Gastrocnemius medialis (tissue), 4 donors: ENCODE data around the gene CIZ1. TPM values are rescaled to one million over a fixed set of nuclear protein-coding genes. Genes with fewer than 3 reads are reported as not detected.

ENCODE experiments used
- ATAC-seq, 2 donors: fragments of 150-250 bp; one replicate each; pipeline ENCODE4 v1.9.1; 2016
- DNase-seq, 2 donors: peaks; one replicate each; pipeline ENCODE4 v3.0.0-alpha.2; 2019
- H3K27ac ChIP-seq, 4 donors: fragments of 200-600 bp; sonication (generic); 1 replicate in 1 of 4; 2 replicates in 3 of 4; pipeline ENCODE4 v1.5.1; 2016 to 2018; ENCODE audit warnings: mild to moderate bottlenecking in 2 of 4, moderate library complexity in 1 of 4
- H3K27me3 ChIP-seq, 3 donors: fragments of 200-600 bp; sonication (generic) in 2 of 3; 1 replicate in 1 of 3; 2 replicates in 2 of 3; pipeline versions ENCODE4 v1.5.1 to v1.6.0; 2016 to 2019; ENCODE audit warnings: mild to moderate bottlenecking in 1 of 3, moderate library complexity in 1 of 3
- H3K36me3 ChIP-seq, 2 donors: fragments of 200-600 bp; sonication (generic) in 1 of 2; one replicate each; pipeline ENCODE4 v1.5.1; 2017 to 2018
- H3K4me1 ChIP-seq, 2 donors: fragments of 200-600 bp; sonication (generic) in 1 of 2; one replicate each; pipeline ENCODE4 v1.5.1; 2016 to 2017; ENCODE audit warnings: mild to moderate bottlenecking in 2 of 2
- H3K4me3 ChIP-seq, 4 donors: fragments of 200-600 bp; sonication (generic) in 3 of 4; 1 replicate in 1 of 4; 2 replicates in 3 of 4; pipeline ENCODE4 v1.5.1; 2016 to 2019; ENCODE audit warnings: mild to moderate bottlenecking in 2 of 4
- H3K9me3 ChIP-seq, 3 donors: fragments of 200-600 bp; sonication (generic) in 2 of 3; 1 replicate in 1 of 3; 2 replicates in 2 of 3; pipeline ENCODE4 v1.5.1; 2016 to 2019
- CTCF ChIP-seq, 5 experiments: fragments of 450-650 bp in 3 of 5; fragments of 200-600 bp in 2 of 5; sonication (generic) in 2 of 5; IDR thresholded peaks in 4 of 5; conservative IDR thresholded peaks in 1 of 5; 1 replicate in 4 of 5; 2 replicates in 1 of 5; pipeline ENCODE4 v1.5.1; 2016 to 2019; ENCODE audit warnings: antibody characterized with exemption in 5 of 5, mild to moderate bottlenecking in 3 of 5, moderate library complexity in 3 of 5
- POLR2A ChIP-seq, 2 donors: fragments of 450-650 bp; IDR thresholded peaks; one replicate each; pipeline ENCODE4 v1.6.1; 2017; ENCODE audit warnings: antibody characterized with exemption in 2 of 2, mild to moderate bottlenecking in 2 of 2, moderate library complexity in 2 of 2
- in situ Hi-C, 4 donors: fragments of 200-750 bp; cut with MboI; loops; one replicate each; pipeline versions ENCODE4 v1.15.0 to v1.8.0; 2017; ENCODE audit warnings: low sequenced_read_pairs in 4 of 4
- intact Hi-C: fragments of 100-400 bp; cut with DNase I; formaldehyde crosslinking; loops from one replicate; pipeline ENCODE4 v1.15.1; 2023; ENCODE audit warnings: low total_unique reads
- total RNA-seq, 4 donors: library from RNA; depleted of rRNA; stranded (reverse); fragments of >200 nt; gene quantifications; one replicate each; pipeline versions ENCODE4 v1.1.0 to v1.2.3, GENCODE V29; 2016

CIZ1 gene
- total RNA-seq, 4 donors from 2014 or later, result 47.8 to 61.3 (median 53.0) TPM

DNA sequence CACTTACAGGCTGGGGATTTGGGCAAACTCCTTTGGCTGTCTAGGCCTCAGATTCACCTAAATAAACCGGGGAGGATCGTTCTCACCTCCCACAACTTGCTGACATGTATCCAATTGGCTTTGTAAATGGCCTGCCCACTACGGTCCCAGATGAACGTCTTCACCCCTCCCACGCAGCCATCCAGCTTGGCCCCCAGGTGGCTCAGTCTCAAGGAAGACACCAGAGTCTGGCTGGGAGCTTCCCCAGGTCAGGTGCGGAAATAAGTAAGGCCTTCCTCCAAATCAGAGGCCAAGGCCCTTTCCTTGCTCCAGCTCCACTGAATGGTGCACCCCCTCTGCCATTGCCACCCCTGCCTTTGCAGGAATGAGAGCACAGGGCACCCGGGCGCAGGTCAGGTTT lies 11.4 kb downstream of the CIZ1 start:
- in situ Hi-C loops (loop anchor here in 1 of 4 donors (25.0 kb wide), 1 partner anchor 157 kb away; the partner anchor contains the start of gene SLC27A4), intact Hi-C loops (no loop called here)

DNA sequence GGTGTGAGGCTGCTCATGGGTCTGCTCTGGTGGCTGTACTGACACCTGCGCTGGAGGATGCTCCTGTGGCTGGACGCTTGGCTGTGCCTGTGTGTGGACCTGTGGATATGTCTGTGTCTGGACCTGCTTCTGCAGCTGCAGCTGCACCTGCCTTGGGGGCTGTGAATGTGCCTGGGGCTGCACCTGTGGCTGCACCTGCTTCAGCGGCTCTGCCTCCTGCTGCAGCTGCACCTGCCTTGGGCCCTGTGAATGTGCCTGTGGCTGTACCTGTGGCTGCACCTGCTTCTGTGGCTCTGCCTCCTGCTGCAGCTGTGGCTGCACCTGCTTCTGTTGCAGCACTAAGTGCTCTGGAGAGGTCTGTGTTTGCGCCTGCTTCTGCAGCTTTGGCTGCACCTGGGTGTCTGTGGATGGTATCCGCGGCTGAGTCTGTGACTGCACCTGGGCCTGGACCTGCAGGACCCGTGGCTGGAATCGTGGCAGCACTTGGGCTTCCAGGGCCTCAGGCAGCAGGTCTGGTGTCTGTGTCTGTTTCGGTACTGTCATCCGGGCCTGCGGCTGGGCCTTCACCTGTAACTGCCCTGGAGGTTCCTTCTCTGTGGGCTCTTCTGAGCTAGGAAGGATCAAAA lies 12.5 kb downstream of the CIZ1 start:
- no peaks in the 10 kb centered on the region for H3K27me3 ChIP-seq
- in situ Hi-C loops (loop anchor here in 1 of 4 donors (25.0 kb wide), 1 partner anchor 158 kb away; the partner anchor contains the start of gene SLC27A4), intact Hi-C loops (no loop called here)
- DNase-seq, result no peak
- ATAC-seq, result no peak
- no peak for TF ChIP-seq CTCF (IDR thresholded peaks at IDR 0.05 in 4 of 5, conservative IDR thresholded peaks at IDR 0.05 in 1 of 5)
- TF ChIP-seq POLR2A (IDR thresholded peaks at IDR 0.05), result no peak
- H3K4me1 ChIP-seq, result no peaks in the 10 kb centered on the region
- no peak overlapping the region for H3K4me3 ChIP-seq
- no peak overlapping the region for H3K27ac ChIP-seq
- peaks cover 0 to 84% of the 10 kb centered on the region in 2 donors for H3K36me3 ChIP-seq
- no peaks in the 10 kb centered on the region for H3K9me3 ChIP-seq

More for the DNA sequence above, 11.4 kb downstream of the CIZ1 start:
- ATAC-seq (no peak), DNase-seq (no peak)
- Histone ChIP-seq H3K27me3 (no peaks in the 10 kb centered on the region), H3K9me3 (no peaks in the 10 kb centered on the region), H3K4me1 (no peaks in the 10 kb centered on the region), H3K4me3 (no peak overlapping the region), H3K36me3 (peaks cover 0 to 79% of the 10 kb centered on the region in 2 donors), H3K27ac (no peak overlapping the region)
- TF ChIP-seq POLR2A (IDR thresholded peaks at IDR 0.05), result no peak
- no peak for TF ChIP-seq CTCF (IDR thresholded peaks at IDR 0.05 in 4 of 5, conservative IDR thresholded peaks at IDR 0.05 in 1 of 5)

GRCh38 chr9:128175726-128176125 lies 15.6 kb downstream of the CIZ1 start:
- Histone ChIP-seq H3K36me3 (peaks cover 0 to 69% of the 10 kb centered on the region in 2 donors), H3K4me1 (no peaks in the 10 kb centered on the region), H3K4me3 (no peak overlapping the region), H3K27ac (no peak overlapping the region), H3K9me3 (no peaks in the 10 kb centered on the region), H3K27me3 (no peaks in the 10 kb centered on the region)
- in situ Hi-C loops (loop anchor here in 1 of 4 donors (25.0 kb wide), 1 partner anchor 162 kb away; the partner anchor contains the start of gene SLC27A4), intact Hi-C loops (no loop called here)
- no peak for TF ChIP-seq POLR2A (IDR thresholded peaks at IDR 0.05)
- TF ChIP-seq CTCF (IDR thresholded peaks at IDR 0.05 in 4 of 5, conservative IDR thresholded peaks at IDR 0.05 in 1 of 5), result no peak
- ATAC-seq, result no peak
- DNase-seq, result no peak

GRCh38 chr9:128175102-128175563 lies 16.2 kb downstream of the CIZ1 start:
- ATAC-seq (no peak), DNase-seq (no peak)
- Histone ChIP-seq H3K27ac (no peak overlapping the region), H3K27me3 (no peaks in the 10 kb centered on the region), H3K4me1 (no peaks in the 10 kb centered on the region), H3K9me3 (no peaks in the 10 kb centered on the region), H3K36me3 (peaks cover 0 to 64% of the 10 kb centered on the region in 2 donors), H3K4me3 (no peak overlapping the region)
- intact Hi-C loops (no loop called here), in situ Hi-C loops (loop anchor here in 1 of 4 donors (25.0 kb wide), 1 partner anchor 162 kb away; the partner anchor contains the start of gene SLC27A4)
- TF ChIP-seq POLR2A (IDR thresholded peaks at IDR 0.05) (no peak), CTCF (IDR thresholded peaks at IDR 0.05 in 4 of 5, conservative IDR thresholded peaks at IDR 0.05 in 1 of 5) (no peak)
